NCI-H1417 (cell line): Measurements from ENCODE around the gene SPAG16.

Experiments used
- DNase-seq, 3 experiments: peaks; one replicate each; lab custom pipeline; 2025; lab: John Stamatoyannopoulos, UW

SPAG16 gene

DNA sequence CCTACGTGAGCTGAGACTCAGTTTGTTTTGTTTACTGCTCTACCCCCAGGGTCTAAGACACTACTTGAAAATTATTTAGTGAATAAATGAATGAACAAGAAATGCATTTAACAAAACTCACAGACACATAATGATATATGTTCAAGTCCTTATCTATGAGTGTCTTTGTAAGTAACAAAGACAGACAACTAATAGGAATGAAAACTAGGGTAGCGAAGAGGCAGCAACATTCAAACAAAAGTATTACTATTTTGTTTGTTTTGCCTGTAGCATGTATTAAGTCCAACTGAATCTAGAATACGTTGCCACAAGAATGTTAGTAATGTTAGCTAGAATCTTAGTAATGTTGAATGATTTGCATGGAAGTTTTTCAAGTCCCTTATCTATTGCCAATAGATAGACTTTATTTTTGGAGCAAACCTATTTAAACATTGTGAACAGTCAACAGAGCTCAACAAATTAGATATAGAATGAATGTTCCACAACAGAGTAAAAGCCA lies 981.8 kb downstream of the SPAG16 start:
- DNase-seq: no peak

DNA sequence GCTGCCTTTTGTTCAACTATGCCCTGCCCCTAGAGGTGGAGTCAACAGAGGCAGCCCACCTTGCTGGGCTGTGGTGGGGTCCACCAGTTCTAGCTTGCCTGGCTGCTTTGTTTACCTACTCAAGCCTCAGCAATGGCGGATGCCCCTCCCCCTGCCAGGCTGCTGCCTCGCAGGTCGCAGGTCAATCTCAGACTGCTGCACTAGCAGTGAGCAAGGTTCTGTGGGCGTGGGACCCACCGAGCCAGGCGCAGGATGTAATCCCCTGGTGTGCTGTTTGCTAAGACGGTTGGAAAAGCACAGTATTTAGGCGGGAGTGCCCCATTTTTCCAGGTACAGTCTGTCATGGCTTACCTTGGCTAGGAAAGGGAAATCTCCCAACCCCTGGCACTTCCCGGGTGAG lies 993.6 kb downstream of the SPAG16 start:
- DNase-seq: no peak

- DNase-seq: no peak
Observed at GRCh38 chr2:214286011-214286410, 1001.7 kb downstream of the SPAG16 start.

GRCh38 chr2:214293593-214293992 lies 1009.3 kb downstream of the SPAG16 start:
- no peak for DNase-seq

DNA sequence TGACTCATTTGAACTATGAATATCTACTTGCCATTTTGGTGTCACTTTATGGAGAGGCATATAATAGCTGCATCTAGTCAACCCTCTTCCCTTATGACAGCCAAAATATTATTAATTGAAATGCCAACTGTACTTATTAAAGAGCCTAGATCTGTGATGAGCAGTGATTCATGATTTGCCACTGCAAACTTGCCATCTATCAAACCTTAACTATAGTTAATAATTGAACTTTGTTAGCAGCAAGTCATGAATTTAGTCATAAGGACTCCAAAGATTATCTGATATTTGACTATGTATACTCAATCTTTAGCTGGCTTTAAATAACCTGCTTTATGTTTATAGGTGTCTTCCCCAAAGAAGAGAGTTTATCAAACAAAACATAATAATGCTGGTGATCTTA lies 1010.2 kb downstream of the SPAG16 start:
- no peak for DNase-seq

GRCh38 chr2:214297423-214297822 lies 1013.2 kb downstream of the SPAG16 start:
- DNase-seq: no peak

DNA sequence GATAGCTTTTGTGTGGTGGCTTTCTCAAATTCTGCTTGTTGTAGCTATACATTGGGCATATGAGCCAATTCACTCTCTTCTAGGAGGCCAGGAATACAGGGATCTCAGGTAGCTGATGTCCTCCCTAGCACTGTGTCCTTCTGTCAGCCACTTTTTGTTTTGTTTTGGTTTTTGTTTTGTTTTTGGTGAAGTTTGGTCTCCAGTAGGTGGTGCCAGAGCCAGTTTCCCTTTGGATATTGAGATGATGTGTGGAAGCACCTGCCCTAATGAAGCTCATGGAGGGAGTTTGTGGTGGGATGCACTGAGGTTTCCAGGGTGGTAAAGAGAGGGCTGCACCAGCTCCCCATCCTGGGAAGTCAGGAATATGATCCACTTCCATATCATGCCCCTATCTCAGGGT lies 1026.1 kb downstream of the SPAG16 start:
- no peak for DNase-seq

- no peak for DNase-seq
Observed at GRCh38 chr2:214311031-214311533, 1026.8 kb downstream of the SPAG16 start.

DNA sequence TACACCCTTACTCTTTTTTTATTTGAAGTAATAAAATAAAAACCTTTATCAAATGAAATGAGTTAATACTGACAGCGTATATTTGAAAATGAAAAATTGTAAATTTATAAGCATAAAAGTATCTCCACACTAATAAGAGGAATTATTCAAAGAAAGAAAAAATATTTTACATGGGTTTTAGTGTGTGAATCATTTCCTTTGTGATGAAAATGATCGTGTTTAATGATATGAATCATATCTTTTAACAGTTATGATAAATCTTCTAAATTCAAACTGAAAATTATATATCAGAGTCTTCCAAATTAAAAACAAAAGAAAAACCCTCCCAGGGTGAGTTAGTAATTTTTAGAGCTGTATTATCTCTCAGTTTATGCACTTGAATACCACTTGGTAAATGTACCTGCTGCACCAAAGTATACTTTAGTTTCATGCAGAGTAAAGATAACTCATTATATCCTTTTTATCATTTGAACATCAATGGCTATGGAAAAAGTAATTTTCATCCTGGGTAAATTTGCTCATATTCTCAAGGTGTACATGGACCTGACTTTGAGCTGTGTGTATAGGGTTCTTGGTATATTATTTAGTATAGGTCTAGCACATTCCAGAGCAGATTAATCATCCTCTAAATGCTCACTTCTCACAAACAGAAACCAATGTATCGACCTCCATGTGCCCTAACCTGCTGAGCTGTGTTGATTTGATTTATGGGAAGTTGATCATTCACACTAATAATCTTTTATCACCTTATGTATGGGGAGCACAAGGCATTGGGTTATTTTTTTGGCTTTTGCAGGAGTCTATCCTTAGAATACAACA lies 1027.9 kb downstream of the SPAG16 start:
- DNase-seq: no peak

DNA sequence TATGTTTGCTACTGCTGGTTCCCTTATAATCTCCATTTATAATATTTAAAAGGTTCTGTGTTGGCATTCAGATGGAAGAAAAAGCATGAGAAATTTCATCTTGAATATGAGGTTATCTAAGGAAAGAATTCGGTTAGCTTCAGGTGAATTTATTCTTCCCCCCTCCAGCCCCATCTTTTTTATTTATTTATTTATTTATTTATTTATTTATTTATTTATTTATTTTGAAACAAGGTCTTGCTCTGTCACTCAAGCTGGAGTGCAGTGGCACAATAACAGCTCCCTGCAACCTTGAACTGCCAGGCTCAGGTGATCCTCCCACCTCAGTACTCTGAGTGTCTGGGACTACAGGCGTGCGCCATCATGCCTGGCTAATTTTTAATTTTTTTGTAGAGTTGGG lies 1031.1 kb downstream of the SPAG16 start:
- no peak for DNase-seq

GRCh38 chr2:214320211-214320610 lies 1035.9 kb downstream of the SPAG16 start:
- no peak for DNase-seq

GRCh38 chr2:214322662-214323061 lies 1038.4 kb downstream of the SPAG16 start:
- DNase-seq: no peak

GRCh38 chr2:214325404-214325803 lies 1041.1 kb downstream of the SPAG16 start:
- DNase-seq: no peak

DNA sequence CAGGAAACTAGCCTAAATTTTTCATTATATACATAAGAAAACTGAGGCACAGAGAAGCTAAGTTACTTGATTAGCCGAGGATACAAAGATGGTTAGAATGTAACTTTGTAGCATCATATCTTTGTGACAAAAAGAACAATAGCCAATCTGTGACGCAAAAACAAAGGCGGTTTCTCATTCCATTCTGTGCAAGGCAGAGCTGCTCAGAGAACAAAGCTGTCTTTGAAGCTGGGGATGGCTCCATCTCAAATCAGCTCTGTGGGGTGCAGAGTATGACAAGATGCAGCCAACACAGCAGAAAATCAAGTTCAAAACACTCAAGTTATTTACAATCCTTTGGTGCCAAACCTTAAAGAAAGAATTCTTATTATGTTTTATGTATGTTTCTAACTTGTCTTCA lies 1044.7 kb downstream of the SPAG16 start:
- DNase-seq: no peak

DNA sequence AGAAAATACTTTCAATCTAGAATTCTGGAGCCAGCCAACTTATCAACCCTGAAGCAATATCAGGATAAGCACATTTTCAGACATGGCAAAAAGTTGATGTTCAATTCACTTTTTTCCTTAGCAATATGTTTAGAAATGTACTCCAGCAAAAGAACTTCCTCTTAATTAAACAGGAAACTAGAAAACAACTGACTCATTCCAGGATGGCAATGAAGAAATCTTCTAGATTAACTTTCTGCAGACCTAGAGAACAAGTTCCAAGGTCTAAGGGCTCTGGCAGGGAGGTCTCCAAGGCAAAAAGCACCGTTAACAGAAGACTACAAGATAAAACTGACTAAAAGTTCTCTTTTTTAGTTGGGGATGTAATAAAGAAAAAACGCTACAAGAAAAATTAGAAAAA lies 1057.4 kb downstream of the SPAG16 start:
- DNase-seq: no peak

GRCh38 chr2:214358506-214358905 lies 1074.2 kb downstream of the SPAG16 start:
- DNase-seq: no peak

DNA sequence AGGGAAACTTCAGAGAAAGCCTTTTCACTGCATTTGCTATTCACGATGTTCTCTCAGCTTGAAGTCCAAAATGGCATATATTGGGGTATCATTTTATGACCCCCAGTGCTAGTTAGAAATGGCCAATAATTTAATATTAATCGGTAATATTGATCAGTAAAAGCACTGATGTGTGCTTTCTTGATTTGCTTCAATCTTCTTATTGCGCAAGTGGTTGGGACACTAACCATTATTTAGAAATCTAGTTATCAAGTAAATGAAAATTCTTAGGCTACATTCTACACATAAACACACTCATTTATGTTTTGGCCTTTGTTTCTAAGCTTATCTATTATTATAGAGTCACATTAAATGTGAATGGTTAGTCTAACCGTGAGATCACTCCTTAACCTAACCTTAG lies 1076.9 kb downstream of the SPAG16 start:
- DNase-seq: no peak

- DNase-seq: no peak
Observed at GRCh38 chr2:214365549-214365948, 1081.3 kb downstream of the SPAG16 start.

DNA sequence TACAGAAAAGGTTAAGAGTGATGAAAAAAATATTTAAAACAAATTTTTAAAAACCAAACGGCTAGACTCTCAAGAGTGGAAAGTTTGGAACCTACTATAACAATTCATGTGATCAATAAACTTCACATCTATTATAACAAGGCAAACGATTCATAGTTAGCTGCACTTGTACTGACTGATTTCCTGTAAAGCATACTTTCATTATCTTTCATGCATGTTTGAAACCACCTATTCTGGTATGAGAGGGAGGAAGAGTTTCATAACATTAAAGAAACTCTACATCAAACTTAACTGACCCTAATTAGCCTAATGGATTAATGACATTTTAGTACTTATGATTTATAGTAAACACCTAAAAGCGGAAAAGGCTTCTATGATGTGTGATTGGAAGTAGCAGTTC lies 1082.9 kb downstream of the SPAG16 start:
- DNase-seq: no peak

- peak in 1 of 3 experiments; percentile 3 for DNase-seq
Observed at GRCh38 chr2:214376618-214377285, 1092.5 kb downstream of the SPAG16 start.

- DNase-seq: no peak
Observed at GRCh38 chr2:214377286-214377624, 1093.0 kb downstream of the SPAG16 start.

DNA sequence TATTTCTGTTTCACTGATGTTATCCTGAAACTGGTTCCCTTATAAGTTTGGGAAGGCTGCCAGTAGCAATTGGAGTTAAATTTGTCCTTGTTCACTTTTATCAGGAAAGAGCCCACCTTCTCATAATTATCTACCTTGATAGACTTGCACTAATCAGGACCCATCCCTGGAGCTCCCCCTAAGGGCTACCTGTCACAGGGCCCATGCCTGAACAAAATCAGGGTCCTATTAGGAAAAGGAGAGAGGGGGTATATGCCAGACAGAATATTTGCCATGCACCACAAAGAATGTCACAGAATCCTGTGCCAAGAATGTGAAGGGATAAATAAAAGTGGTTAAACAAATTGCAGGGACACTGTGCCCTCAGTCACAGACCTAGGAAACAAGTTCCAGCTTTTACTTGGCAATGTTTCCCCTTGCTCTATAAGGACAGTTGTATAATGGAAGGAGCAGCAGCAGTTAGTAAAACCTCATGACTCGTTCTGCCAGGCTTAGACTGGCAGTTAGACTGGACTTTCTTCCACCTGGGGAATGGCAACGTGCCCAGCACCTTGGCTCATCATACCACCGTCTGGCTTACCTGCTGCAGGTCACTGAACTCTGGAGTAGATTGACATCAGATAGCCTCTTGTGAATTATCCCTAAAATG lies 1094.3 kb downstream of the SPAG16 start:
- no peak for DNase-seq

GRCh38 chr2:214379227-214379626 lies 1095.0 kb downstream of the SPAG16 start:
- DNase-seq: no peak
